GM12892 (cell line): ENCODE data around the gene ALDH3A2.

Experiments
- POLR2A ChIP-seq: IDR thresholded peaks from 2 replicates; pipeline ENCODE4 v1.6.1; 2011; ENCODE audit warnings: low read depth, low read length, control low read depth
- POLR2AphosphoS5 ChIP-seq: IDR thresholded peaks from 2 replicates; pipeline ENCODE4 v1.6.1; 2011; ENCODE audit warnings: low read depth, low read length, control low read depth
- TAF1 ChIP-seq: IDR thresholded peaks from 2 replicates; pipeline ENCODE4 v1.6.1; 2011; ENCODE audit warnings: low read depth, mild to moderate bottlenecking, control low read depth, low read length, borderline replicate concordance

- no peak for TF ChIP-seq POLR2A
- no peak for TF ChIP-seq POLR2AphosphoS5
- no peak for TF ChIP-seq TAF1
Measured at GRCh38 chr17:19664136-19664820, 15.7 kb downstream of the ALDH3A2 start.
